Stimulated activated CD4-positive, alpha-beta T cell treated with anti-CD3 and anti-CD28 coated beads, Interleukin-2, amount 100 ng/mL, for 24 hours (primary cell): ENCODE data around the gene TTC4.

ENCODE experiments used
- DNase-seq, 2 donors: peaks; one replicate each; pipeline ENCODE4 v3.0.0-alpha.2; 2020

TTC4 gene

GRCh38 chr1:54706419-54706818 lies 9.2 kb upstream of the TTC4 start:
- DNase-seq = no peak

- DNase-seq = no peak
These were observed 7.3 kb upstream of the TTC4 start for GRCh38 chr1:54708385-54708784.

GRCh38 chr1:54709547-54710292 lies 5.9 kb upstream of the TTC4 start:
- no peak for DNase-seq

- DNase-seq = no peak
These were observed 5.2 kb upstream of the TTC4 start for GRCh38 chr1:54710434-54710833.

- DNase-seq = no peak
These were observed 4.8 kb upstream of the TTC4 start for GRCh38 chr1:54710841-54711240.

GRCh38 chr1:54711536-54711935 lies 4.1 kb upstream of the TTC4 start:
- no peak for DNase-seq

GRCh38 chr1:54714881-54715492 lies 674 bp upstream of the TTC4 start:
- no peak for DNase-seq

- no peak for DNase-seq
These were observed 812 bp downstream of the TTC4 start for GRCh38 chr1:54716299-54717047.

GRCh38 chr1:54721719-54722118 lies 6.1 kb downstream of the TTC4 start:
- DNase-seq = no peak

GRCh38 chr1:54723985-54724384 lies 8.3 kb downstream of the TTC4 start:
- no peak for DNase-seq

GRCh38 chr1:54724771-54725170 lies 9.1 kb downstream of the TTC4 start:
- no peak for DNase-seq

GRCh38 chr1:54728027-54728426 lies 12.4 kb downstream of the TTC4 start:
- no peak for DNase-seq

- DNase-seq = no peak
These were observed 21.0 kb downstream of the TTC4 start for GRCh38 chr1:54736685-54737084.

- no peak for DNase-seq
These were observed 22.6 kb downstream of the TTC4 start for GRCh38 chr1:54738244-54738643.

- no peak for DNase-seq
These were observed 25.9 kb downstream of the TTC4 start for GRCh38 chr1:54741531-54741930.

- no peak for DNase-seq
These were observed 26.6 kb downstream of the TTC4 start for GRCh38 chr1:54742282-54742681.

GRCh38 chr1:54743416-54744226 lies 28.0 kb downstream of the TTC4 start:
- DNase-seq = no peak

GRCh38 chr1:54744696-54745095 lies 29.0 kb downstream of the TTC4 start:
- peak in 1 of 2 donors; percentile 14 for DNase-seq

- no peak for DNase-seq
These were observed 29.6 kb downstream of the TTC4 start for GRCh38 chr1:54745274-54745673.

- no peak for DNase-seq
These were observed 30.2 kb downstream of the TTC4 start for GRCh38 chr1:54745864-54746263.

- DNase-seq = no peak
These were observed 32.6 kb downstream of the TTC4 start for GRCh38 chr1:54748094-54748835.

- no peak for DNase-seq
These were observed 34.9 kb downstream of the TTC4 start for GRCh38 chr1:54750596-54750995.
